ENCODE results near the gene UBE2H. TPM values are rescaled to one million over a fixed set of nuclear protein-coding genes. Genes with fewer than 3 reads are reported as not detected.

UBE2H gene
- total RNA-seq, 1 experiment from 2014 or later, result 115 TPM

DNA sequence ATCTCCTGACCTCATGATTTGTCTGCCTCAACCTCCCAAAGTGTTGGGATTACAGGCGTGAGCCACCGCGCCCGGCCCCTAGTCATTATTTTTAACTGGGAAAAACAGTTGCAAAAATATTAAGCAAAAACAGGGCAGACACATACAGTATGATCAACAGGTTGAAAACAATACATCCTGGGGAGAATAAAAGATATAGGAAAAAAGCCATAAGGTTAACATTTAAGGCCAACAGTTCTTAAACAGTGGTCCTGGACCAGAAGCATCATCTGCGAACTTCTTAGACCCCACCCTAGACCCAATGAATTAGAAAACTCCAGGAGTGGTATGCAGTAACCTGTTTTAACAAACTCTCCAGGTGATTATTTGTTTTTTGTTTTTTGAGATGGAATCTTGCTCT, 6.5 kb downstream of the UBE2H start:
- no peak for DNase-seq
- Mint-ChIP-seq H3K4me3 (ENCODE audit: low read depth, unreplicated experiment) (no peak overlapping the region), H3K9me3 (ENCODE audit: low read depth, unreplicated experiment) (no peaks in the 10 kb centered on the region), H3K36me3 (ENCODE audit: insufficient read depth, unreplicated experiment) (peaks cover 17% of the 10 kb centered on the region), H3K27ac (ENCODE audit: unreplicated experiment) (no peak overlapping the region), H3K27me3 (ENCODE audit: unreplicated experiment) (no peaks in the 10 kb centered on the region), H3K4me1 (ENCODE audit: low read depth, unreplicated experiment) (no peaks in the 10 kb centered on the region)
- intact Hi-C loops (cut with micrococcal nuclease; ENCODE audit: unreplicated experiment), result loop anchor here (5.0 kb wide), 2 partner anchors 94 to 119 kb away; no protein-coding TSS in a partner anchor
- TF ChIP-seq, protein P1, sequence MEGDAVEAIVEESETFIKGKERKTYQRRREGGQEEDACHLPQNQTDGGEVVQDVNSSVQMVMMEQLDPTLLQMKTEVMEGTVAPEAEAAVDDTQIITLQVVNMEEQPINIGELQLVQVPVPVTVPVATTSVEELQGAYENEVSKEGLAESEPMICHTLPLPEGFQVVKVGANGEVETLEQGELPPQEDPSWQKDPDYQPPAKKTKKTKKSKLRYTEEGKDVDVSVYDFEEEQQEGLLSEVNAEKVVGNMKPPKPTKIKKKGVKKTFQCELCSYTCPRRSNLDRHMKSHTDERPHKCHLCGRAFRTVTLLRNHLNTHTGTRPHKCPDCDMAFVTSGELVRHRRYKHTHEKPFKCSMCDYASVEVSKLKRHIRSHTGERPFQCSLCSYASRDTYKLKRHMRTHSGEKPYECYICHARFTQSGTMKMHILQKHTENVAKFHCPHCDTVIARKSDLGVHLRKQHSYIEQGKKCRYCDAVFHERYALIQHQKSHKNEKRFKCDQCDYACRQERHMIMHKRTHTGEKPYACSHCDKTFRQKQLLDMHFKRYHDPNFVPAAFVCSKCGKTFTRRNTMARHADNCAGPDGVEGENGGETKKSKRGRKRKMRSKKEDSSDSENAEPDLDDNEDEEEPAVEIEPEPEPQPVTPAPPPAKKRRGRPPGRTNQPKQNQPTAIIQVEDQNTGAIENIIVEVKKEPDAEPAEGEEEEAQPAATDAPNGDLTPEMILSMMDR (IDR thresholded peaks at IDR 0.05; ENCODE audit: unreplicated experiment), result no peak
- no TSS peak for BruUV-seq (replicated peaks)
- CTCF ChIA-PET, result no interaction called here

- Mint-ChIP-seq H3K9me3 (ENCODE audit: low read depth, unreplicated experiment) (no peaks in the 10 kb centered on the region), H3K27me3 (ENCODE audit: unreplicated experiment) (no peaks in the 10 kb centered on the region), H3K4me1 (ENCODE audit: low read depth, unreplicated experiment) (no peaks in the 10 kb centered on the region), H3K36me3 (ENCODE audit: insufficient read depth, unreplicated experiment) (peaks cover 22% of the 10 kb centered on the region), H3K27ac (ENCODE audit: unreplicated experiment) (no peak overlapping the region), H3K4me3 (ENCODE audit: low read depth, unreplicated experiment) (no peak overlapping the region)
- TF ChIP-seq, protein P1 (IDR thresholded peaks at IDR 0.05; ENCODE audit: unreplicated experiment), result no peak
- no peak for DNase-seq
- CTCF ChIA-PET, result no interaction called here
- BruUV-seq (replicated peaks), result no TSS peak
- intact Hi-C loops (cut with micrococcal nuclease; ENCODE audit: unreplicated experiment), result no loop called here
Measured at GRCh38 chr7:129943352-129943751, 9.4 kb downstream of the UBE2H start.

DNA sequence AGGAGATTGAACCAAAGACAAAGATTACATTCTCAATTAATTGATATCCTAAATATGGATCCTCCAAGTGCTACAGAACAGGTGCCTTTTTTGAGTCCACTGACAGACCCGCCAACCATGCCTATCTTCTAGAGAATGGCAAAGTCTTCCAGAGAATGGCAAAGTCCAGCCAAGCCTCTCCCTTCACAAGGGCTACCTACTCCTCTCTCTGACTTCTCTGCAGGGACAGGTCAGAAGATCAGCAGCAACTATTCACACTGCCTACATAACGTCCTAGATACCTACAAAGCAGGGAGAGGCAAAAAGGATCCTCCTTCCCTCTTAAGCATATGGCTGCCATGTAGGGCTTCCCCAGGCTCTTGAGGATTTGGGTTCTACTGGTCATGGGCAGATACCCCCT, 12.4 kb downstream of the UBE2H start:
- Mint-ChIP-seq H3K4me1 (ENCODE audit: low read depth, unreplicated experiment) (no peaks in the 10 kb centered on the region), H3K27me3 (ENCODE audit: unreplicated experiment) (no peaks in the 10 kb centered on the region), H3K9me3 (ENCODE audit: low read depth, unreplicated experiment) (no peaks in the 10 kb centered on the region), H3K4me3 (ENCODE audit: low read depth, unreplicated experiment) (no peak overlapping the region), H3K36me3 (ENCODE audit: insufficient read depth, unreplicated experiment) (peaks cover 27% of the 10 kb centered on the region), H3K27ac (ENCODE audit: unreplicated experiment) (no peak overlapping the region)
- no peak for DNase-seq
- no TSS peak for BruUV-seq (replicated peaks)
- CTCF ChIA-PET, result no interaction called here
- intact Hi-C loops (cut with micrococcal nuclease; ENCODE audit: unreplicated experiment), result no loop called here
- TF ChIP-seq, protein P1 (IDR thresholded peaks at IDR 0.05; ENCODE audit: unreplicated experiment), result no peak

GRCh38 chr7:129939881-129940280, 12.9 kb downstream of the UBE2H start:
- Mint-ChIP-seq H3K36me3 (ENCODE audit: insufficient read depth, unreplicated experiment) (peaks cover 26% of the 10 kb centered on the region), H3K9me3 (ENCODE audit: low read depth, unreplicated experiment) (no peaks in the 10 kb centered on the region), H3K4me1 (ENCODE audit: low read depth, unreplicated experiment) (no peaks in the 10 kb centered on the region), H3K27me3 (ENCODE audit: unreplicated experiment) (no peaks in the 10 kb centered on the region), H3K4me3 (ENCODE audit: low read depth, unreplicated experiment) (no peak overlapping the region), H3K27ac (ENCODE audit: unreplicated experiment) (no peak overlapping the region)
- CTCF ChIA-PET, result no interaction called here
- TF ChIP-seq, protein P1 (IDR thresholded peaks at IDR 0.05; ENCODE audit: unreplicated experiment), result no peak
- no peak for DNase-seq
- no TSS peak for BruUV-seq (replicated peaks)
- intact Hi-C loops (cut with micrococcal nuclease; ENCODE audit: unreplicated experiment), result no loop called here
